CD4-positive, alpha-beta T cell treated with Interleukin-6 for 4 hours (primary cell): ENCODE data around the gene KLHDC7A.

Experiments used
- DNase-seq: peaks from one replicate; pipeline ENCODE4 v3.0.0-alpha.2; 2020; ENCODE audit warnings: mixed read lengths

The KLHDC7A gene

DNA sequence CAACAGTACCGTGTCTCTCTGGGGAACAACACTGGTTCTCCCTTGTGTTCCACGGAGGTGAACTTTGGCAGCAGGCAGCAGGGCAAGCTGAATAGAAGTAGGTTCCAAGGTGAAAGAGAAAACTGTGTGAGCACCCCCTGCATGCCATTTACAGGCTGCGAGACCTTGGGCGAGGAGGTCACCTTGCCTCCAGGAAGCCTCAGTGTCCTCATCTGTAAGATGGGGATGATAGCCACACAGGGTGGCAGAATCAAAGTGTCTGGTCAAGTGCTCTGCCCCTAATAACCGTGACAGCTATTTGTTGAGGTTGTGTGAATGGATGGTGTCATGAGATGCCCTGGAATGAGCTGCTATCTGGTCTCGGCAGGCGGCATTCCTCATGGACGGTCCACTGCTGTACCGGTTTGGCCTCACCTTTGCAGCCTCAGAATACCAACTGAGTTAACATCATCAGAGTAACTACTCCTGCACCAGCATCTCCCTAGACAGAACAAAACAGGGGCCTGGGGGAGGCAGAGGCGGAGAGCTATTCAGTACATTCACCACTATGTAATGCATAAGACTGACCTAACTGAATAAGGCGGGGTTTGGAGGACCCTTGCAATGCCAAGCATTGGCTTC lies 7.4 kb upstream of the KLHDC7A start:
- DNase-seq, result no peak

- DNase-seq, result no peak
Observed at GRCh38 chr1:18474559-18475175, 6.1 kb upstream of the KLHDC7A start.

GRCh38 chr1:18475234-18475905 lies 5.4 kb upstream of the KLHDC7A start:
- no peak for DNase-seq

- DNase-seq, result no peak
Observed at GRCh38 chr1:18479454-18479853, 1.3 kb upstream of the KLHDC7A start.

DNA sequence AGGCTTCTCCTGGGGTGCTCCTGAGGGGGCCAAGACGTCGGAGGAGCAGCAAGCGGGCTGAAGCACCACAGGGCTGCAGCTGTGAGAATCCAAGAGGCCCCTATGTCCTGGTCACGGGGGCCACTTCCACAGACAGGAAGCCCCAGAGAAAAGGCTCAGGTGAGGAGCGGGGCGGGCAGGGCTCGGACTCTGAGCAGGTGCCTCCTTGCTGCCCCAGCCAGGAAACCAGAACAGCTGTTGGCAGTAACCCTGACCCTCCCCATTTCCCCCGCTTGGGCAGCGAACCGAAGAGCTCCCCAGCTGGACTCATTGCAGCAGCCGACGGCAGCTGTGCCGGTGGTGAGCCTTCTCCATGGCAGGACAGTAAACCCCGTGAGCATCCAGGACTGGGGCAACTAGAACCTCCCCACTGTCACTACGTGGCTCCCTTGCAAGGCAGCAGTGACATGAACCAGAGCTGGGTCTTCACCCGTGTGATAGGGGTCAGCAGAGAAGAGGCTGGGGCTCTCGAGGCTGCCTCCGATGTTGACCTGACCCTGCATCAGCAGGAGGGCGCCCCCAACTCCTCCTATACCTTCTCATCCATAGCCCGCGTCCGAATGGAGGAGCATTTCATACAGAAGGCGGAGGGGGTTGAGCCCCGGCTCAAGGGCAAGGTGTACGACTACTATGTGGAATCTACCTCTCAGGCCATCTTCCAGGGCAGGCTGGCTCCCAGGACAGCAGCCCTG lies 625 bp downstream of the KLHDC7A start:
- no peak for DNase-seq

- DNase-seq, result no peak
Observed at GRCh38 chr1:18481921-18482701, 1.4 kb downstream of the KLHDC7A start.

GRCh38 chr1:18482721-18483425 lies 2.1 kb downstream of the KLHDC7A start:
- DNase-seq, result no peak

- DNase-seq, result no peak
Observed at GRCh38 chr1:18484276-18484675, 3.5 kb downstream of the KLHDC7A start.

GRCh38 chr1:18484721-18485120 lies 4.0 kb downstream of the KLHDC7A start:
- DNase-seq, result no peak

DNA sequence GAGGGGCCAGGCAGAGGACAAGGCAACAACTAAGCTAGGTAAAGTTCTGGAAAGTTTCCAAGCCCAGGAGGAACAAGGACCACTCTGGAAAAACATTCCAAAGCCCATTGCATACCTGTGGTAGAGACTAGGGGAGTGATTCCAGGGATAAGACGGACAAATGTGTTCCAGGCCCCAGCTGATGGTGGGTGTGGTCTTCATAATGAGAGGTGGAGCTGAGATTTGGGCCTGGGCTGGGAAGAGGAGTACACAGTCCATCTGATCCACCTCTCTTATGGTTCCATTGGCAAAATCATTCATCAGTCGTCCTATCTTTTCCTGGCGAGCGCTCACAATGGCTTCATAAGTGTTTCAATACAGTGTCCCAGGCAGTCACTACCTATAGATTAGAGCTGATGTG lies 4.5 kb downstream of the KLHDC7A start:
- DNase-seq, result no peak

GRCh38 chr1:18486195-18486594 lies 5.5 kb downstream of the KLHDC7A start:
- no peak for DNase-seq

- DNase-seq, result no peak
Observed at GRCh38 chr1:18489417-18490143, 8.8 kb downstream of the KLHDC7A start.

- DNase-seq, result no peak
Observed at GRCh38 chr1:18491168-18491567, 10.4 kb downstream of the KLHDC7A start.

- no peak for DNase-seq
Observed at GRCh38 chr1:18494304-18494703, 13.6 kb downstream of the KLHDC7A start.

DNA sequence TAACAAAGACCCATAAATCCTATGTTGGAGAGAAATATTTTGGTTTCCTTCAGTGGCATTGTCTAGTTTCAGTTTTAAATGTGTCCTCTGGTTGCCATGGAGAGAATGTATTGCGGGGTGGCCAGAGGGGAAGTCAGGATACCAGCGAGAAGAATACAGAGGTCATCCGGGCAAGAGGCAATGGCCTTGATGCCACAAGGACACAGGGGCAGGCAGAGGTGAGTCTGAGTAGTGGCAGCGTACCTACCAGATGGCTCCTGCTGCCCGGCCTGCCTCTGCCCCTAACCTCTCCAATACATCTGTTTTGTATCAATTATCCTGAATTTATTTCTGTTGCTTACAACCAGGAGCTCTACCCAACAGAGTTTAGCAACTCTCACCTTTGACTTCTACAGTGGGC lies 14.9 kb downstream of the KLHDC7A start:
- DNase-seq, result no peak

GRCh38 chr1:18496056-18496455 lies 15.3 kb downstream of the KLHDC7A start:
- no peak for DNase-seq

GRCh38 chr1:18496497-18497235 lies 15.9 kb downstream of the KLHDC7A start:
- no peak for DNase-seq

GRCh38 chr1:18501833-18502232 lies 21.1 kb downstream of the KLHDC7A start:
- no peak for DNase-seq

DNA sequence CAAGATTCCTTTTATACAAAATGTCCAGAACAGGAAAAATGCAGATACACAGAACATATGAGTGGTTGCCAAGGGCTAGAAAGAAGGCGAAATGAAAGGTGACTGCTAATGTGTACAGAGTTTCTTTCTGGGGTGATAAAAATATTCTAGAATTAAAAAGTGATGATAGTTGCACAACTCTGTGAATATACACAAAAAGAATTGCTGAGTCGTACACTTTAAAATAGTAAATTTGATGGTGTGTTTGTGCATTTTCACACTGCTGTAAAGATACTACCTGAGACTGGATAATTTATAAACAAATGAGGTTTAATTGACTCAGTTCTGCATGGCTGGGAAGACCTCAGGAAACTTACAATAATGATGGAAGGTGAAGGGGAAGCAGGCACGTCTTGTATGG lies 23.9 kb downstream of the KLHDC7A start:
- DNase-seq, result no peak

DNA sequence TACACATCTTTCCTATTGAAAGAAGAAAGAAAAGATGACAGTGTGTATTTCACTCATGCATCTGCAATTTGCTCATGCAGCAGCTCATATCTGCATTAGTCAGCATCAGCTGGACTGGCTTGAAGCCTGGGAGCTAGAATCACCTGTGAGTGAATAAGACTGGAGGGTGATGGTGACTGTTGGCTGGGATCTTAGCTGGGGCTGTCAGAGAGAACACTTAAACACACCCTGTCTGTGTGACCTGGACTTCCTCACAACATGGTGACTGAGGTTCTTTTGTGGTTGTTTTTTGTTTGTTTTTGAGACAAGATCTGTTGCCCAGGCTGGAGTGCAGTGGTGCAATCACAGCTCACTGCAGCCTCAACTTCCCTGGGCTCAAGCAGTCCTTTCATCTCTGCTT lies 24.9 kb downstream of the KLHDC7A start:
- no peak for DNase-seq

GRCh38 chr1:18508084-18508483 lies 27.4 kb downstream of the KLHDC7A start:
- no peak for DNase-seq
